Stimulated activated naive B cell treated with anti-CD40 and anti-IgM and Interleukin-4, amounts not matched to agents 10 μg/mL and 1 μg/mL and 100 μg/mL, for 72 hours (primary cell): ENCODE data around the gene STAP2.
"Not testable (repeated sequence)": the region's sequence is repeated elsewhere in the genome, so short reads cannot be mapped to it uniquely, and the experiment has no call there.

Experiments
- ATAC-seq, 2 donors: fragments of 150-1000 bp; cut with Tn5 transposase; replicated peaks; 2 replicates each; pipeline ENCODE4 v1.10.0; 2021; ENCODE audit warnings: moderate library complexity in 1 of 2
- DNase-seq: peaks from one replicate; pipeline ENCODE4 v3.0.0; 2021
- H3K27ac Mint-ChIP-seq: one replicate; pipeline ENCODE4 v1.8.0; 2022; ENCODE audit warnings: mild to moderate bottlenecking, mixed read lengths
- H3K27me3 Mint-ChIP-seq, 2 donors: one replicate each; pipeline ENCODE4 v1.8.0; 2022; ENCODE audit warnings: mixed read lengths in 2 of 2
- H3K36me3 Mint-ChIP-seq, 2 donors: one replicate each; pipeline ENCODE4 v1.8.0; 2022; ENCODE audit warnings: mixed read lengths in 2 of 2, mild to moderate bottlenecking in 1 of 2
- H3K4me1 Mint-ChIP-seq, 2 donors: one replicate each; pipeline ENCODE4 v1.8.0; 2022; ENCODE audit warnings: mixed read lengths in 2 of 2, mild to moderate bottlenecking in 1 of 2
- H3K4me3 Mint-ChIP-seq, 2 donors: one replicate each; pipeline ENCODE4 v1.8.0; 2022; ENCODE audit warnings: mild to moderate bottlenecking in 2 of 2, mixed read lengths in 2 of 2, moderate library complexity in 1 of 2
- H3K9me3 Mint-ChIP-seq, 2 donors: one replicate each; pipeline ENCODE4 v1.8.0; 2022; ENCODE audit warnings: mixed read lengths in 2 of 2, mild to moderate bottlenecking in 1 of 2

STAP2 gene

DNA sequence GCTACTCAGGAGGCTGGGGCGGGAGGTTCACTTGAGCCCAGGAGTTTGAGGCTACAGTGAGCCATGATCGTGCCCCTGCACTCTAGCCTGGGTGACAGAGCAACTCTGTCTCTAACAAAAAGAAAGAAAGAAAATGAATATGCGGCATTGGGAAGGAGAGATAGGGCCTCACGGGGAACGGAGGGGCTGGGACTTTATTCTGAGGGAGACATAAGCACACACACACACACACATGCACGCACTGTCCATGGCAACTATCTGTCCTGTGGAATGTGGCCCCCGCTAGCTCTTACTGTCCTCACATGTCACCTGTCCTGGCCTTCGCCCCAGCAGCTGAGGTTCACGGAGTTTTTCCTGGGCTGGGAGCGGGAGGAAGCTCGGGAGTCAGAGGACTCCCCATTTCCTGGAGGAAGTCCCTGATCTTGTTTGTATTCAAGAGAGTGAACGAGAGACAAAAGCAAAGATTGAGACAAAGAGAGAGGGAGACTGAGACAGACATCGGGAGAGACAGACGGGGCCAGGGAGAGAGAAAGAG, 654 bp downstream of the STAP2 start:
- ATAC-seq = no peak
- DNase-seq = no peak
- peaks cover 8 to 19% of the 10 kb centered on the region in 2 donors for H3K36me3 Mint-ChIP-seq
- peak overlapping the region; percentile 86 to 91 for H3K4me3 Mint-ChIP-seq
- H3K27me3 Mint-ChIP-seq = no peaks in the 10 kb centered on the region
- H3K4me1 Mint-ChIP-seq = peaks cover 21 to 30% of the 10 kb centered on the region in 2 donors
- peaks cover 11 to 14% of the 10 kb centered on the region in 2 donors for H3K9me3 Mint-ChIP-seq
- H3K27ac Mint-ChIP-seq = peak overlapping the region; percentile 95

DNA sequence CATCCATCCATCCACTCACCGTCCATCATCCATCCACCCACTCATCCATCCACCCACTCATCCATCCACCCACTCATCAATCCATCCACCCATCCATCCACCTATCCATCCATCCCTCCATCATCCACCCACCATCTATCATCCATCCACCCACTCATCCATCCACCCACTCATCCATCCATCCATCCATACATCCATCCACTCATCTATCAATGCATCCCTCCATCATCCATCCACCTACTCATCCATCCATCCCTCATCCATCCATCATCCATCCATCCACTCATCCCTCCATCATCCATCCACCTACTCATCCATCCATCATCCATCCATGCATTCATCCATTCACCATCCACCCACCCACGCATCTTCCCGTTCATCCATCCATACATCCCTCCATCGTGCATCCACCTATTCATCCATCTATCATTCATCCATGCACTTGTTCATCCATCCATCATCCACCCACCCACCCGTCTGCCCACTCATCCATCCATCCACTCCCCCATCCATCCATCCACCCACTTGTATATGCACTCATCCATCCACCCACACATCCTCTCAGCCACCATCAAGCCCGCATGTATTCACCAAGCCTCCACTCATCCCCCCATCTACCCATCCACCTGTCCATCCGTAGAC, 3.6 kb downstream of the STAP2 start:
- DNase-seq (no peak), ATAC-seq (no peak)
- H3K9me3 Mint-ChIP-seq = peaks cover 11 to 14% of the 10 kb centered on the region in 2 donors
- no peak overlapping the region for H3K4me3 Mint-ChIP-seq
- no peaks in the 10 kb centered on the region for H3K27me3 Mint-ChIP-seq
- H3K36me3 Mint-ChIP-seq = peaks cover 10 to 23% of the 10 kb centered on the region in 2 donors
- no peak overlapping the region for H3K27ac Mint-ChIP-seq
- peaks cover 16 to 21% of the 10 kb centered on the region in 2 donors for H3K4me1 Mint-ChIP-seq

DNA sequence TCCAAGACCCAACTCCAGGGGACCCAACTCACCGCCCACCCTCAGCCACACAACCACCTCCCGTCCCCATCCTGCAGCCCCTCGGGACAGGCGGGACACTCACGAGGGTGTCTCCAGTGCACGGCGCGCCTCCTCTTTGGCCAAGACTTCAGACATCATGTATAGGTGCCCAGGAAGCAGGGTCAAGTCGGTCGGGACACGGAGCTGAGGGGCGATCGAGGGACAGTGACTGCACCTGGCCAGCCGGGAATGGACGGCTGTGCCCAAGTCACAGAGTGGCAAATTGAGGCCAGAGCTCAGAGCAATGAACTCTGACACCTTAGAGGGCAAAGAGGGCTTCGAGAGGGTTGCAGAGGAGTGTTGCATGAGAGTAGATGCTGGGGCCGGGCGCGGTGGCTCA, 8.8 kb downstream of the STAP2 start:
- no peak for DNase-seq

DNA sequence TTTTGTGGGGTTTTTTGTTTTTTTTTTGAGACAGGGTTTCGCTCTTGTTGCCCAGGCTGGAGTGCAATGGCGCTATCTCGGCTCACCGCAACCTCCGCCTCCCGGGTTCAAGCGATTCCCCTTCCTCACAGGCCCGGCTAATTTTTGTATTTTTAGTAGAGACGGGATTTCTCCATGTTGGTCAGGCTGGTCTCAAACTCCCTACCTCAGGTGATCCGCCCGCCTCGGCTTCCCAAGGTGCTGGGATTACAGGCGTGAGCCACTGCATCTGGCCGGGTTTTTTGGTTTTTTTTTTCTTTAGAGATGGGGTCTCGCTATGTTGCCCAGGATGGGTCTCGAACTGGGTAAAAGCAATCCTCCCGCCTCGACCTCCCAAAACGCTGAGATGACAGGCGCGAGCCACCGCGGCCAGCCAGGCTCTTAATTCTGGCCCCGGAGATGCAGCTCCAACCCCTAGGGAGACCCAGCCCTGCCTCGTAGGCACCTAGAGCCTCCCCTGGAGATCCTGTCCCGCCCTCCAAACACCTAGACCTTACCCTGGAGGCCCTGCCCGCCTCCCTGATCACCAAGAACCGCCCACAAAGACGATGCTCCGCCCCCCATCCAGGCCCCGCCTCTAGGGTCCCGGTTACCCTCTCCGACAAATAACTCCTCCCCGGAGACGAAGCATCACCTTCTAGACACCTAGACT, 9.5 kb downstream of the STAP2 start:
- Mint-ChIP-seq H3K4me3 (peak overlapping the region; percentile 85 to 87), H3K27me3 (peaks cover 12 to 33% of the 10 kb centered on the region in 2 donors), H3K4me1 (peaks cover 27 to 36% of the 10 kb centered on the region in 2 donors), H3K27ac (peak overlapping the region; percentile 94), H3K36me3 (peaks cover 2 to 17% of the 10 kb centered on the region in 2 donors)
- ATAC-seq (peak in 1 of 2 donors; percentile 11), DNase-seq (peak; percentile 54)
- not testable (repeated sequence) for H3K9me3 Mint-ChIP-seq

More for the DNA sequence above, 8.8 kb downstream of the STAP2 start:
- Mint-ChIP-seq H3K27me3 (peaks cover 12 to 33% of the 10 kb centered on the region in 2 donors), H3K27ac (peak overlapping the region; percentile 65), H3K9me3 (peaks cover 11 to 12% of the 10 kb centered on the region in 2 donors), H3K4me3 (peak overlapping the region in 1 of 2 donors; percentile 85), H3K4me1 (peaks cover 27 to 36% of the 10 kb centered on the region in 2 donors), H3K36me3 (peaks cover 7 to 24% of the 10 kb centered on the region in 2 donors)
- ATAC-seq = no peak

DNA sequence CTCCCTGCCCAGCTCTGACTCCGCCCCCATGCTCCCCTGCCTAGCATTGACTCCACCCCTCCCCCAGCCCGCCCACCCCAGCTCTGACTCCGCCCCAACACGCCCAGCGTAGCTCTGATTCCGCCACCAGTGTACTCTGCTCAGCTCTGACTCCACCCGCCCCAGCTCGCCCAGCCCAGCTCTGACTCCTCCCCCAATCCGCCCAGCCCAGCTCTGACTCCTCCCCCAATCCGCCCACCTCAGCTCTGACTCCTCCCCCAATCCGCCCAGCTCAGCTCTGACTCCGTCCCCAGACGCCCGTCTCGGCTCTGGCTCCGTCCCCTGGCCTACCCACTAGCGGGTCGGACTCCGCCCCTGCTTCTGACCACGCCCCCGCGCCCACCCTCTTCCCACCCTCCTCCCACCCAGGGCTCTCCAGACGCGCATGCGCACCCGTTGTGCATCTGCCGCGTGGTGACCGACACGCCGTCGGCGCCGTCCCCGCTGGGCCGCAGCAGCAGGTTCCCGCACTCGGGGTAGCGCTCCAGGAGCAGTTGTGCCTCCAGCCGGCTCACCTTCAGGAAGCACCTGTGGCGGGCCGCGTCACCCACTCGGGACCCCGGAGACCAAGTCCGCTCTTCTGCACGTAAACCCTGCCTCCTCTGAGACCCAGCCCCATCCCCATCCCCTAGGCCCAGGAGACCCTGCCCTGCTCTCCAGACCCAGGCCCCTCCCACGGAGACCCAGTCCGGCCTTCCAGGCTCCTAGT, 10.2 kb downstream of the STAP2 start:
- H3K4me1 Mint-ChIP-seq = peaks cover 27 to 36% of the 10 kb centered on the region in 2 donors
- peak; percentile 92 for DNase-seq
- H3K27me3 Mint-ChIP-seq = peaks cover 12 to 33% of the 10 kb centered on the region in 2 donors
- peaks cover 2 to 13% of the 10 kb centered on the region in 2 donors for H3K36me3 Mint-ChIP-seq
- peak; percentile 87 to 93 for ATAC-seq
- peaks cover 3 to 6% of the 10 kb centered on the region in 2 donors for H3K9me3 Mint-ChIP-seq
- peak overlapping the region; percentile 94 for H3K27ac Mint-ChIP-seq
- H3K4me3 Mint-ChIP-seq = peak overlapping the region; percentile 85 to 87

DNA sequence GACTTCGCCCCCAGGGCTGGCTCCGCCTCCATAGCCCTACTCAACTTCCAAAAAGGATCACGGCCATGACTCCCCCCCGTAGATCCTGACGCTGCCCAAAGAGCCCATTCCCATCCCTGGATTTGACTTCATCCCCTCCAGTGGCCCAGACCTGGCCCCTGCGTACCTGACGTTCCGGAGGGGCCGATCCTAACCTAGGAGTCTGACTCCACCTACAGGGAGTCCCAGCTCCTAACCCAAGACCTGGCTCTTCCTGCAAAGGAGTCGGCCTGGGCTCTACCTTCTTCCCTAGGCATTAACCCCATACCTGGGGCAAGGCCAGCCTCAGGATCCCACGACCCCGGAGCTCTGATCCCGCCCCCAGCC, 10.8 kb downstream of the STAP2 start:
- Mint-ChIP-seq H3K4me3 (peak overlapping the region; percentile 85 to 87), H3K27me3 (peaks cover 12 to 33% of the 10 kb centered on the region in 2 donors), H3K27ac (no peak overlapping the region), H3K4me1 (peaks cover 27 to 36% of the 10 kb centered on the region in 2 donors), H3K36me3 (peaks cover 2 to 13% of the 10 kb centered on the region in 2 donors), H3K9me3 (peaks cover 3 to 6% of the 10 kb centered on the region in 2 donors)
- ATAC-seq (peak in 1 of 2 donors; percentile 10), DNase-seq (no peak)

DNA sequence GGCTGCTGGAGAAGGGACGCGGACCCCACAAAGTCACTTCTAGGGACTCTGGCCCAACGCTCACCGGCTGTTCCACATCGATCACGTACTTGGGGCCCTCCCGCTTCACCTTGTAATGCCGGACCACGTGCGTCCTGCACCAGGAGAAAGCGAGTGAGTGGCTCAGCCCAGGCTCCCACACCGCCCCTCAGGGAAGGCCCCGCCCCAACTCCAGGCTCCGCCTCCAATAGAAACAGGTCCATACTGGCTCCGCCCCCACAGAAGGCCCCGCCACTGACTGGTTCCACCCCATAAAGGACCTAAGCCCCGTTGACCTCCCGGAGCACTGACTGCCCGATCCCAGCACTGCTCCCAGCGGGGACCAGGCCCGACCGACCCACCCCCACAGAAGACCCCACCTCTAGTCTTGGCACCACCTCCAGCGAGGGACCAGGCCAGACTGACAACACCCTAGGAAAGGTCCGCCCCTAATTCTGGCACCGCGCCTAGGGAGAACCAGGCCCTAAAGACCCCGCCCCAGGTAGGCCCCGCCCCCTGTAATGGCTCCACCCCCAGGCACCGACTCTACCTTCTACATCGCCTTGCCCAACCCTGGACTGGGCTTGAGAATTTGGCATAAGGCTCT, 11.3 kb downstream of the STAP2 start:
- DNase-seq = peak; percentile 68
- Mint-ChIP-seq H3K27me3 (peaks cover 12 to 33% of the 10 kb centered on the region in 2 donors), H3K4me1 (peaks cover 27 to 36% of the 10 kb centered on the region in 2 donors), H3K27ac (no peak overlapping the region), H3K36me3 (peaks cover 2 to 13% of the 10 kb centered on the region in 2 donors), H3K9me3 (peaks cover 3 to 6% of the 10 kb centered on the region in 2 donors), H3K4me3 (peak overlapping the region; percentile 85 to 87)
- ATAC-seq = peak in 1 of 2 donors; percentile 34

DNA sequence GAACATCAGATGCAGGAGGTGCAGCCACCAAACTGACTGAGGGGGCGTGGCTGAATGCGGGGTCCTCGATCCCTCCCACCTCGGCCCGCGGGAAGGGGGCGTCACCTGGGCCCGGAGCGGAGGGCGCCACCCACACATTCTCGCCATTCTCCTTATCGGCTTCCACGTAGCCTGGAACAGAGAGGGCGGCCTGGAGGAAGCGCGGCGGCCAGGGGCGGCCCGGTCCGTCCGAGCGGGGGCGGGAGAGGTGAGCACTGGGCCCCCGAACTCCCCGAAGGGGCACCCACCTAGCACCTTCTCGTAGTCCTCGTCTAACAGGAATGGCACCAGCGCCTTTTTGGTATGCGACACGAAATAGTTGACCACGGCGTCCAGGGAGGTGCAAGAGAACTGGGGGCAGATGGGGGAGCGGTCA, 11.8 kb downstream of the STAP2 start:
- ATAC-seq (no peak), DNase-seq (no peak)
- Mint-ChIP-seq H3K4me1 (peaks cover 27 to 36% of the 10 kb centered on the region in 2 donors), H3K4me3 (peak overlapping the region; percentile 52 to 87), H3K9me3 (peaks cover 3 to 6% of the 10 kb centered on the region in 2 donors), H3K27ac (no peak overlapping the region), H3K27me3 (peaks cover 12 to 33% of the 10 kb centered on the region in 2 donors), H3K36me3 (peaks cover 2 to 13% of the 10 kb centered on the region in 2 donors)

DNA sequence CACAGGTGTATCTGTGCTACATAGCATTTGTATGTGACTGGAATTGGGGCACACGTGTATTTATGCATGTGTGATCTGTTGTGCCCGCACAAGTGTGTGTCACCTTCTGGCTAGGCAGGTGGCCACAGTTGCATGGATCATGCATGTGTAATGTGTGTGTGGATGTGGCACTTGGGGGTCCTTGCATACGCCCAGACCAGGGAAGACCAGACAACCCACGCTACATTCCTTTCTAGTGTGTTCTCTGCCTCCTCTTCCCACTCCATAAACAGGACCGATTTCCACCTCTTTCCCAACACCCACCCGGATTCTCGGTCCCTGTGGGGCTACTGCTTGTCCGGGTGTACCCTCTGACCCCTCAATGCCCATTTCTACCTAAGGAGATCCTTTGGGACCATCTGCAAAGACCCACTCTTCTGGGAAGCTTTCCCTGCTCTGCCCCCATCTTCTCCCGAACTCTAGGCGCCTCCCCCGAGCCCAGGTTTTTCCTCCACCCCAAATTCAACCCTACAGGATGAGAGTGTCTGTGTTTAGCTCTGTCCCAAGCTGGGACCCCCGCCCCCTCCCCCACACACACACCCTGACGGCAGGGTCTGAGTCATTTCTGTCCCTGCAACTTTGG, 12.3 kb downstream of the STAP2 start:
- Mint-ChIP-seq H3K4me3 (peak overlapping the region; percentile 52 to 60), H3K36me3 (peaks cover 4 to 13% of the 10 kb centered on the region in 2 donors), H3K4me1 (peaks cover 27 to 36% of the 10 kb centered on the region in 2 donors), H3K27ac (no peak overlapping the region), H3K27me3 (peaks cover 12 to 33% of the 10 kb centered on the region in 2 donors), H3K9me3 (peaks cover 3 to 10% of the 10 kb centered on the region in 2 donors)
- DNase-seq (no peak), ATAC-seq (no peak)

DNA sequence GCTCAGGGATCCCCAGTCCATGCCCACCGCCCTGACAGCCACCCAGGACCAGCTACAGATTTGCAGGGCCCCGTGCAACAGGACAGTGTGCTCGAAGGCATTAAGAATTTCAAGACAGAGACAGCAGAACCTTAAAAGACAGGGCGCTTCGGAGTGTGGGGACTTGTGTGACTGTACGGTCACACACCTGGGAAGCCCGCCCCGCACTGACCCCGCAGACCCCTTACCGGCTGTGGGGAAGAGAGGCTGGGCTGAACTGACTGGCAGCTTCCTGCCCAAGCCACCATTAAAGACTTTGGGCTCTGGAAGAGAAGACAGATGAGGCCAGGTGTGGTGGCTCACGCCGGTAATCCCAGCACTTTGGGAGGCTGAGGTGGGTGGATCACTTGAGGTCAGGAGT, 14.4 kb downstream of the STAP2 start:
- H3K27me3 Mint-ChIP-seq = peaks cover 12 to 33% of the 10 kb centered on the region in 2 donors
- no peak overlapping the region for H3K27ac Mint-ChIP-seq
- peaks cover 3% of the 10 kb centered on the region in 2 donors for H3K36me3 Mint-ChIP-seq
- no peak for ATAC-seq
- no peak overlapping the region for H3K4me3 Mint-ChIP-seq
- H3K9me3 Mint-ChIP-seq = peaks cover 21 to 24% of the 10 kb centered on the region in 2 donors
- H3K4me1 Mint-ChIP-seq = peaks cover 21 to 31% of the 10 kb centered on the region in 2 donors
- no peak for DNase-seq

DNA sequence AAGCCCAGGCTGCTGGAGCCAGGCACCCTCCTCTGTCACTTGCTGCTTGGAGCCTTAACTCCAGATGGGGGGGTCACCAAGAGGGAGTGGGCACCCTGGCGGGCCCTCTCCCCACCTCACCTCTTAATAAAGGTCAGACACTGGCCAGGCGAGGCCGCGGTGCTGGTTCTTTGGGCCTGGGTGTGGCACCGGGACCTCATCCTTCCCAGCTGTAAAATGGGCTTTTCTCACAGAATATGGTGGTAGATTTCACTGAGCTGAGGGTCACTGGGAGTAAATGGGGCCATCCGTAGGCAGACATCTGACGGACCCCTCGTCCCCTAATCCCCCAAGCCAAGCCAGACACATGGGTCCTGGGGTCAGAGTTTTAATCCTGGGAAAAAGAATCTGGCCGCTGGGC, 14.9 kb downstream of the STAP2 start:
- Mint-ChIP-seq H3K27me3 (peaks cover 12 to 33% of the 10 kb centered on the region in 2 donors), H3K36me3 (peaks cover 3 to 5% of the 10 kb centered on the region in 2 donors), H3K4me1 (peaks cover 21 to 26% of the 10 kb centered on the region in 2 donors), H3K27ac (no peak overlapping the region), H3K4me3 (no peak overlapping the region), H3K9me3 (peaks cover 26 to 29% of the 10 kb centered on the region in 2 donors)
- ATAC-seq = no peak
- no peak for DNase-seq

DNA sequence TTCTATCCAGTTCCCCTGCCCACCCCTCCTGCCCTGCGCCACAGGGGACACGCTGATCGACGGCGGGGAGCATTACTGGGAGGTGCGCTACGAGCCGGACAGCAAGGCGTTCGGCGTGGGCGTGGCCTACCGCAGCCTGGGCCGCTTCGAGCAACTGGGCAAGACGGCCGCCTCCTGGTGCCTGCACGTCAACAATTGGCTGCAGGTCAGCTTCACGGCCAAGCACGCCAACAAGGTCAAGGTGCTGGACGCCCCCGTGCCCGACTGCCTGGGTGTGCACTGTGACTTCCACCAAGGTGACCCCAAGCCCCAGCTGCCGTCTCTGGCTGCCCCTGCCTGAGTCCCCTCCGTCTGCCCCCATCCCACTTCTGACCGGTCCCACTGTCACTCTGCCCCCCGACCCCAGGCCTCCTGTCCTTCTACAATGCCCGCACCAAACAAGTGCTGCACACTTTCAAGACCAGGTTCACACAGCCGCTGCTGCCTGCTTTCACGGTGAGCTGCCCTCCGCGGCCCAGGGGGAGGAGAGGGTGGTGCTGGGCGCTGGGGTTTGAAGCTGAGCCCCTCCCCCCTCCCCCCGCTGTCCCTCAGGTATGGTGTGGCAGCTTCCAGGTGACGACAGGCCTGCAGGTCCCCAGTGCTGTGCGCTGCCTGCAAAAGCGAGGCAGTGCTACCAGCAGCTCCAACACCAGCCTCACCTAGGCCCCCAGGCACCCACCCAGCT, 15.5 kb downstream of the STAP2 start:
- Mint-ChIP-seq H3K27ac (no peak overlapping the region), H3K9me3 (peaks cover 26% of the 10 kb centered on the region in 2 donors), H3K36me3 (peaks cover 3 to 7% of the 10 kb centered on the region in 2 donors)

DNA sequence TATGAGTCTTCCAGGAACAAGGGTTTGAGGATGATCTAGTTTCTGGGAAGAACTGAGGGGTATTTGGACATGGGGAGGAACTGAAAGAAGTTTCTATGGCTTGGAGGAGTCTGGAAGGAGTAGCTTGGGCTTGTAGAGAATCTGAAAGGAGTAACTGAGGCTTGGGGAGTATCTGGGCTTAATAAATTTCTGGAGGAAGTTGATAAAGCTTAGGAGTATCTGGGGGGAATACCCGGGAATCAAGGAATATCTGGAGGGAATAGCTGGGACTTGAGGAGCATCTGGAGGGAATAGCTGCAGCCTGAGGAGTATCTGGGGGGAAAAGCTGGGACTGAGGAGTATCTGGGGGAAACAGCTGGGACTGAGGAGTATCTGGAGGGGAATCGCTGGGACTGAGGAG, 18.2 kb downstream of the STAP2 start:
- H3K4me1 Mint-ChIP-seq = peaks cover 0 to 1% of the 10 kb centered on the region in 2 donors
- no peak for ATAC-seq
- H3K4me3 Mint-ChIP-seq = no peak overlapping the region
- H3K36me3 Mint-ChIP-seq = peaks cover 3 to 6% of the 10 kb centered on the region in 2 donors
- peaks cover 3 to 4% of the 10 kb centered on the region in 2 donors for H3K27me3 Mint-ChIP-seq
- DNase-seq = no peak
- H3K27ac Mint-ChIP-seq = no peak overlapping the region
- peaks cover 22 to 23% of the 10 kb centered on the region in 2 donors for H3K9me3 Mint-ChIP-seq

More for the DNA sequence above, 15.5 kb downstream of the STAP2 start:
- ATAC-seq (no peak), DNase-seq (no peak)
- H3K4me3 Mint-ChIP-seq = no peak overlapping the region
- H3K27me3 Mint-ChIP-seq = peaks cover 12 to 28% of the 10 kb centered on the region in 2 donors
- H3K4me1 Mint-ChIP-seq = peaks cover 18 to 20% of the 10 kb centered on the region in 2 donors
